Skeletal muscle tissue (tissue), 4 donors: ENCODE data around the gene NHP2. TPM values are rescaled to one million over a fixed set of nuclear protein-coding genes. Genes with fewer than 3 reads are reported as not detected.

ENCODE experiments used
- H3K27ac ChIP-seq: one replicate; pipeline ENCODE4 v1.7.0; 2013; ENCODE audit warnings: mild to moderate bottlenecking, low read depth, low read length, inconsistent platforms
- H3K27me3 ChIP-seq, 3 donors: one replicate each; pipeline ENCODE4 v1.7.0; 2013; ENCODE audit warnings: low read length in 3 of 3; ENCODE audit not compliant: control insufficient read depth in 3 of 3, insufficient read depth in 3 of 3
- H3K36me3 ChIP-seq, 3 donors: one replicate each; pipeline ENCODE4 v1.7.0; 2013; ENCODE audit warnings: low read length in 3 of 3; ENCODE audit not compliant: control insufficient read depth in 3 of 3, insufficient read depth in 3 of 3
- H3K4me1 ChIP-seq, 3 donors: one replicate each; pipeline ENCODE4 v1.7.0; 2013; ENCODE audit warnings: low read length in 3 of 3, mild to moderate bottlenecking in 3 of 3; ENCODE audit not compliant: control insufficient read depth in 3 of 3, insufficient read depth in 3 of 3
- H3K4me3 ChIP-seq, 3 donors: one replicate each; pipeline ENCODE4 v1.7.0; 2013; ENCODE audit warnings: low read length in 3 of 3
- H3K9ac ChIP-seq, 3 donors: one replicate each; pipeline ENCODE4 v1.7.0; 2013; ENCODE audit warnings: low read length in 3 of 3, mild to moderate bottlenecking in 3 of 3, moderate library complexity in 2 of 3, low read depth in 1 of 3
- H3K9me3 ChIP-seq, 3 donors: one replicate each; pipeline ENCODE4 v1.7.0; 2013; ENCODE audit warnings: low read length in 3 of 3; ENCODE audit not compliant: control insufficient read depth in 3 of 3
- total RNA-seq: library from RNA; depleted of rRNA; stranded (reverse); fragments of >200 nt; gene quantifications from one replicate; pipeline ENCODE4 v1.2.3, GENCODE V29; 2014
- donor health status: Osteomylitis.

The NHP2 gene
- total RNA-seq, 1 donor from 2014 or later = 77.8 TPM

DNA sequence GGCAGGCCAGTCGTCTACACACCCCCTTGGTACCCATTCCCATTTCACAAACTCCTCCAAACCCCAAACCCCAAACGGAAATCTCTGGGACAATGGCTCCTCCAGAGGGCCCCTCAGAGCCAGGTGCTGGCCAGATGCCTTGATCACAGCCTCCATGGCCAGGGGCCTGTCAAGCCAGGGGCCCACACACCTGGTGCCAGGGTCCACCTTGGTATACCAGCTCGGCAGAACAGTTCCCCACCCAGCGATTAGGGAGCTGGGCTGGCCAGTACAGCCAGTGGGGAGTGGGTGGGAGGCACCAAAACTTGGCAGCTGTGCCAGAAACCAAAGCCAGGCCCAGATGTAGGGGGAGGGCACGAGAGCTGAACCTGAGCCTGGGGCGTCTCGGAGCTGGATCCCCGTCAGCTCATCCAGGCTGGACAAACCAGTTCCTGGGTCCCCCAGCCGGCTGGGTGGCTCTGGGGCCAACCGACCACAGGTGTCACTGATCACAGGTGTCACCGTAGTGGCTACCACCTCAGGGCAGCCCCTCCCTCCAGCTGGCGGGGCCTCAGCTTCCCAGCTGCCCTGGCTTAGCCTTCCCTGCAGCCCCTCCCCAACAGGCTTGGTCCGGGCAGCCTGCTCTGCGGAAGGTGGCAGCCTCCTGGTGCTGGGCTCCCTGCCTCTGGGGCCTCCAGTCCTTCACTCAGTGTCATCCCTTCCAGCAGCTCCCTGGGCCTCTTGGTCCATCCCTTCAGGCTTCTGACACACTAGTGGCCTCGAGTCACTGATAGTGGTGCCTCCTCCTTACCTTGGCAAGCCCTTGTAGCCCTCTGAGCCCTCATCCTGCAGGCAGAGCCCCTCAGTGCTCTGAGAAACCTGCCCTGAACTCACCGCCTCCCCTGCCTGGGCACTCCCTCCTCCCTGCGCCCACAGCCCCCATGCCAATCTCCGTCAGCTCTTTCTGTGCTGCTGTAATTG lies 29.4 kb downstream of the NHP2 start:
- H3K4me3 ChIP-seq = no peak overlapping the region
- no peaks in the 10 kb centered on the region for H3K9me3 ChIP-seq
- H3K9ac ChIP-seq = peak overlapping the region in 1 of 3 donors; percentile 25
- H3K36me3 ChIP-seq = peaks cover 0 to 3% (median 0%) of the 10 kb centered on the region in 3 donors
- no peaks in the 10 kb centered on the region for H3K27me3 ChIP-seq
- no peak overlapping the region for H3K27ac ChIP-seq
- peaks cover 29 to 46% (median 44%) of the 10 kb centered on the region in 3 donors for H3K4me1 ChIP-seq

DNA sequence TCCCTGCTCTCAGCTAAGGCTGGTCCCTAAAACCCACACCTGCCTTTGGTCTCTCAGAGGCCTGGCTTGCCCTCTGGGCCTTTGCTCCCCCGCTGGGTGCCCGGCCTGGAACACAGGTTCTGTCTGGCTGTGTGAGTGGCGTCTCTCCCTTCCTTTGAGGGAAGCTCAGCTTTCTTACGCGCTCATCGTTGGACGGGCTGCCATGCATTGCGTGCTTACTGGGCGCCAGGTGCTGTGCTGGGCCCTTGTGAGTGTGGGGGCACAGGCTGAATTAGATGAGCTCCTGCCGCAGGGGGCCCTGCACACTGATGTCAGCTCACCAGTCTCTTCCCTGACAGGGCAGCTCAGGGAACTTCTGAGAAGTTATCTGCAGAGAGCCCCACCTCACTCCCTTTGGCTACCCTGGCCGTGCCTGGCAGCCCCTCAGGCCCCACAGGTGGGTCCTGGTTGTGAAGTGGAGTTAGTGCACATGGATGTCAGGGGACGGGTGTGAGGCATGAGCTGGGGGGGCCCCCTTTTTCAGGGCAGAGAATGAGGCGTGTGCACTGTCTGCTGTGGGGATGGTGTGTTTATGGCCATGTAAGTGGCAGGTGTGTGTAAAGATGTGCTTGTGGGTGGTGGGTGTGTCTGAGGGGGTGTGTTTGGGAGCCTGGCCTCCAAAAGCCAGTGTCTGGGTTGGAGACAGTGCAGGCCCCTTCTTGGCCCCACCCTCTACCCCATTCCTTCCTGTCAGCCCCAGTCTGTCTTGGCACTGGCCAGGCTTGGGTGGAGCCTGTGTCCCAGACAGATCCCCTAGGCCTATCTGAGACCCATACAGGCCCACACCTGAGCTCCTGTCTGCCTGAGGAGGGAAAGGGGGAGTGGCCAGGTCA lies 30.4 kb downstream of the NHP2 start:
- H3K9me3 ChIP-seq = no peaks in the 10 kb centered on the region
- no peak overlapping the region for H3K9ac ChIP-seq
- peaks cover 29 to 46% (median 44%) of the 10 kb centered on the region in 3 donors for H3K4me1 ChIP-seq
- peak overlapping the region in 1 of 3 donors; percentile 40 for H3K4me3 ChIP-seq
- peaks cover 0 to 3% (median 0%) of the 10 kb centered on the region in 3 donors for H3K36me3 ChIP-seq
- no peak overlapping the region for H3K27ac ChIP-seq
- H3K27me3 ChIP-seq = peaks cover 0 to 1% (median 1%) of the 10 kb centered on the region in 3 donors

DNA sequence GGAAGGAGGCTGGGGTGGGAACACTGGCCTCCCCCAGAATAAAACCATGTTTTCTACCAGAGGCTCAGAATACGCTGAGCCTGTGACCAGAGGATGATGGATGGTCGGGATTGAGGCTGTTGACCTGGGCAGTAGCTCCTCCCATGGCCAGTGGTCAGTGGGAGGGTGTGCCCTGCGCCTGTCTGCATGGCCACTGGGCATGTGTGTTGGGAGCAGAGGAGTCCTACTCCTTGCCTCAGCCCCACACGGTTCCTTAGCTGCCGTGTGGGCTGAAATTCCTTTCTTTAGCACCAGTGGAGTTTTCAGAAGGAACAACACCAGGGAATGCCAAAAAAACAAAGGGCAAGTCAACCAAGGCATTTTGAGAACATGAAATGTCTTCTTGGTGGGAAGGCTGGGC lies 31.3 kb downstream of the NHP2 start:
- Histone ChIP-seq H3K36me3 (peaks cover 0 to 3% (median 0%) of the 10 kb centered on the region in 3 donors), H3K4me3 (peak overlapping the region in 2 of 3 donors; percentile 71 to 73), H3K9me3 (no peaks in the 10 kb centered on the region), H3K9ac (peak overlapping the region; percentile 70 to 81 (median 71)), H3K27ac (no peak overlapping the region), H3K4me1 (peaks cover 29 to 50% (median 50%) of the 10 kb centered on the region in 3 donors), H3K27me3 (peaks cover 4 to 9% (median 8%) of the 10 kb centered on the region in 3 donors)

DNA sequence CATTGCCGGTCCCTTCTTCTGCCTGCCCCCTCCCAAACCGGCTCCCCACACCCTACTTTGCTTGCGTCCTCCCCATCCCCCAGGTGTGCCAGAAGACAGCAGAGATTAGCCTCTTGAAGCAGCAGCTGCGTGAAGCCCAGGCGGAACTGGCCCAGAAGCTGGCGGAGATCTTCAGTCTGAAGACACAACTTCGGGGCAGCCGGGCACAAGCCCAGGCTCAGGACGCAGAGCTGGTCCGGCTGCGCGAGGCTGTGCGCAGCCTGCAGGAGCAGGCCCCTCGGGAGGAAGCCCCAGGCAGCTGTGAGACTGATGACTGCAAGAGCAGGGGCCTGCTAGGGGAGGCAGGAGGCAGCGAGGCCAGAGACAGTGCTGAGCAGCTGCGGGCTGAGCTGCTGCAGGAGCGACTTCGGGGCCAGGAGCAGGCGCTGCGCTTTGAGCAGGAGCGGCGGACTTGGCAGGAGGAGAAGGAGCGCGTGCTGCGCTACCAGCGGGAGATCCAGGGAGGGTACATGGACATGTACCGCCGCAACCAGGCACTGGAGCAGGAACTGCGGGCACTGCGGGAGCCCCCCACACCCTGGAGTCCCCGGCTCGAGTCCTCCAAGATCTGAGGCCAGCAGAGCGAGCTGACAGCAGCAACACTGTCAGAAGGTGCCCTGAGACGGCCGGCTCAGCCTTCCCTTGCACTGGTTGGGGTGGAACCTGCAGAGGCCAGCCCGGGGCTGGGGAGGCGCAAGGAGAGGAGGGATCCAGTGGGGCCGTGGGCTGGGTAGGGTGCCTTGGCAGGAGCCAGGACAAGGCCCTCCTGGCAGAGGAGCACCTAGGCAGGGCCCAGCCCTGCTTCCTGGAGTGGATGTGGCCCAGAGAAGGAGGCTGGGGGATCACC lies 32.1 kb downstream of the NHP2 start:
- H3K9me3 ChIP-seq = no peaks in the 10 kb centered on the region
- H3K27ac ChIP-seq = peak overlapping the region; percentile 55
- H3K4me1 ChIP-seq = peaks cover 29 to 54% (median 54%) of the 10 kb centered on the region in 3 donors
- peak overlapping the region; percentile 70 to 81 (median 71) for H3K9ac ChIP-seq
- H3K27me3 ChIP-seq = peaks cover 10 to 15% (median 13%) of the 10 kb centered on the region in 3 donors
- H3K4me3 ChIP-seq = peak overlapping the region; percentile 71 to 82 (median 73)
- peaks cover 0 to 3% (median 0%) of the 10 kb centered on the region in 3 donors for H3K36me3 ChIP-seq

DNA sequence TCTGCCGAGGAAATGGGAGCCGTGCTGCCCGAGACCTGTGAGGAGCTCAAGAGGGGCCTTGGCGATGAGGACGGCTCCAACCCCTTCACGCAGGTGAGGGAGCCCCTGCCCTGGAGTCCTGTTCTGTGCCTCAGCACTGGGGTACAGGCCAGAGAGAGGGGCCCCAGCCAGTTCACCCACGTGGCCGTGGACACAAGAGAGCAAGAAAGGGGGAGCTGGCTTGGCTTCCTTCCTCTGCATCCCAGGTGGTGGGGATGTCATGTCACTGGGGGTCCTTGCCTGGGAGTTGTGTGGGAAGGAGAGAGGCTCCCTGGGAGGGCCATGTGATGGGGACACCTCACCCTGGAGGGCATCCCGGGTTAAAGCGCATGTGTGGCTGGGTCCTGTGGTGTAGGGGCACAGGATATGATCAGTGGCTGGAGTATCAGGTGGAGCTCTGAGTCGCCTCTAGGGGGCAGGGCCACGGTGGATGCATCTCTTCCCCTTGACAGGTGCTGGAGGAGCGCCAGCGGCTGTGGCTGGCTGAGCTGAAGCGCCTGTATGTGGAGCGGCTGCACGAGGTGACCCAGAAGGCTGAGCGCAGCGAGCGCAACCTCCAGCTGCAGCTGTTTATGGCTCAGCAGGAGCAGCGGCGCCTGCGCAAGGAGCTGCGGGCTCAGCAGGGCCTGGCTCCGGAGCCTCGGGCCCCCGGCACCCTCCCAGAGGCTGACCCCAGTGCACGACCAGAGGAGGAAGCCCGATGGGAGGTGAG lies 32.9 kb downstream of the NHP2 start:
- Histone ChIP-seq H3K9me3 (no peaks in the 10 kb centered on the region), H3K36me3 (peaks cover 0 to 3% (median 0%) of the 10 kb centered on the region in 3 donors), H3K4me3 (peak overlapping the region; percentile 71 to 82 (median 73)), H3K9ac (peak overlapping the region; percentile 70 to 81 (median 71)), H3K4me1 (peaks cover 32 to 60% (median 54%) of the 10 kb centered on the region in 3 donors), H3K27me3 (peaks cover 18 to 23% (median 21%) of the 10 kb centered on the region in 3 donors), H3K27ac (peak overlapping the region; percentile 55)

DNA sequence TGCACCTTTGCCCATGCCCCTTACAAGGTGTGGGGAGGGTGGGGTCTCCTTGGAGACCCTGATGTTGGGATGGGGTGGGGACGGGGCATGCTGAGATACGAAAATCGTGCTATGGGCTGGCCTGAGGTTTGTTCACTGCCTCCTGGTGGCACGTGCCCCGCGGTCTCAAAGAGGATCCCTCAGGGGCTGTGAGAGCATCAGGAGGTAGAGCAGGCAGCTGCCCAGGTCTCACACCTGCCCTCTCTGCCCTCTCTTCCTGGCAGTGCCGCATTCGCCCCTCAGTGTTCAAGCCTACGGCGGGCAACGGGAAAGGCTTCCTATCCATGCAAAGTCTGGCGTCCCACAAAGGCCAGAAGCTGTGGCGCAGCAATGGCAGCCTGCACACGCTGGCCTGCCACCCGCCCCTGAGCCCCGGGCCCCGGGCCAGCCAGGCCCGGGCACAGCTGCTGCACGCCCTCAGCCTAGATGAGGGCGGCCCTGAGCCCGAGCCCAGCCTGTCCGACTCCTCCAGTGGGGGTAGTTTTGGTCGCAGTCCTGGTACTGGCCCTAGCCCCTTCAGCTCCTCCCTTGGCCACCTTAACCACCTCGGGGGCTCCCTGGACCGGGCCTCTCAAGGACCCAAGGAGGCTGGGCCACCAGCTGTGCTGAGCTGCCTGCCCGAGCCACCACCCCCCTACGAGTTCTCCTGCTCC lies 33.6 kb downstream of the NHP2 start:
- no peaks in the 10 kb centered on the region for H3K9me3 ChIP-seq
- H3K9ac ChIP-seq = peak overlapping the region in 2 of 3 donors; percentile 8 to 23
- H3K36me3 ChIP-seq = peaks cover 0 to 3% (median 0%) of the 10 kb centered on the region in 3 donors
- no peak overlapping the region for H3K4me3 ChIP-seq
- H3K27ac ChIP-seq = peak overlapping the region; percentile 40
- peaks cover 25 to 30% (median 28%) of the 10 kb centered on the region in 3 donors for H3K27me3 ChIP-seq
- peaks cover 32 to 65% (median 56%) of the 10 kb centered on the region in 3 donors for H3K4me1 ChIP-seq

DNA sequence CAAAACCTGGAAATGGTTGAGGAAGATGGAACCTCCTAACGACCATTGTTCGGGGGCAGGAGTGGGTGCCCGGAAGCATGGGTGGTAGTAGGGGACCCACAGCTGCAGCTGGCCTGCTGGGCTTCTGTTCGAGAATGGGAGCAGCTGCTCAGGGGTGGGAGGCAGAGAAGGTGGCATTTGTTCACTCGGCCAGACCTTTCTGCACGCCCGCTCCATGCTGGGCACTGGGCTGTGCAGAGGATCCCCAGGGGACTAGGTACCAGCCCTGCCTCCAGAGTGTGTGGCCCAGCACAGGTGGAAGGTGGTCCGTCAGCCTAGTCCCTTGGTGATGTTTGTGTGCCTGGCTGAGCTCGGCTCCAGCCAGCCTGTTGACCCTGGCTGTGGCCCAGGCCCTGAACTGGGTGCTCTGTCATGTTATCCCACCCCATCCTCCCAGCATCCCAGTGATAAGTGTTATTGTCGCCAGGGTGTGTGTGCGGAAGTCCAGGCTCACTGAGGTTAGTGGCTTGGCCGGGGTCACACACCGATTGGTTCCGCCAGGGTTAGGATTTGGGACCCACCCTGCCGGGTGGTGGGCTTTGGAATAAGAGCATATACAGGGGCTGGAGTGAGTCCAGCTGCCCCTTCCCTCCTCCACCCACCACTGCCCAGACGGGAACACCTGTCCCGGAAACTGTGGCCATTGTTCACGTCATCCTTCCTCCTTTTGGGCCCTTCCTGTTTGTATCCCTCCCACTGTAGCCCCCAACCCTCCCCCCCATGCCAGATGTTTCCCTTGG lies 35.6 kb downstream of the NHP2 start:
- no peak overlapping the region for H3K9ac ChIP-seq
- peaks cover 0 to 3% (median 0%) of the 10 kb centered on the region in 3 donors for H3K36me3 ChIP-seq
- H3K27me3 ChIP-seq = peaks cover 37 to 42% (median 41%) of the 10 kb centered on the region in 3 donors
- H3K27ac ChIP-seq = no peak overlapping the region
- H3K4me3 ChIP-seq = no peak overlapping the region
- H3K9me3 ChIP-seq = no peaks in the 10 kb centered on the region
- peaks cover 30 to 67% (median 52%) of the 10 kb centered on the region in 3 donors for H3K4me1 ChIP-seq
